H9 (cell line): ENCODE data around the gene RASL10A. TPM values are rescaled to one million over a fixed set of nuclear protein-coding genes. Genes with fewer than 3 reads are reported as not detected.
A peak's percentile ranks its signal among the peaks of the same experiment; 100 is the strongest.
"Not testable (repeated sequence)": the region's sequence is repeated elsewhere in the genome, so short reads cannot be mapped to it uniquely, and the experiment has no call there.

Experiments
- DNase-seq: peaks from one replicate; pipeline ENCODE4 v3.0.0-alpha.2; 2017
- H2AFZ ChIP-seq: one replicate; pipeline ENCODE4 v1.6.1; 2013; ENCODE audit warnings: mild to moderate bottlenecking, low read length, control low read depth, moderate library complexity
- H2AK5ac ChIP-seq: 2 replicates; pipeline ENCODE4 v1.6.1; 2013; ENCODE audit warnings: low read length, control low read depth, mixed read lengths; ENCODE audit not compliant: insufficient read length
- H2BK120ac ChIP-seq: one replicate; pipeline ENCODE4 v1.6.1; 2013; ENCODE audit warnings: low read depth, mild to moderate bottlenecking, low read length, control low read depth, inconsistent platforms; ENCODE audit not compliant: poor library complexity, severe bottlenecking
- H2BK12ac ChIP-seq: 2 replicates; pipeline ENCODE4 v1.6.1; 2013; ENCODE audit warnings: low read length, control low read depth, mixed read lengths, low read depth; ENCODE audit not compliant: insufficient read length
- H2BK15ac ChIP-seq: 2 replicates; pipeline ENCODE4 v1.6.1; 2013; ENCODE audit warnings: low read depth, low read length, control low read depth
- H2BK20ac ChIP-seq: one replicate; pipeline ENCODE4 v1.6.1; 2013; ENCODE audit warnings: low read depth, mild to moderate bottlenecking, low read length, control low read depth, inconsistent platforms; ENCODE audit not compliant: poor library complexity, severe bottlenecking
- H2BK5ac ChIP-seq: 2 replicates; pipeline ENCODE4 v1.6.1; 2013; ENCODE audit warnings: low read length, control low read depth, mixed read lengths; ENCODE audit not compliant: insufficient read length
- H3K14ac ChIP-seq: 2 replicates; pipeline ENCODE4 v1.6.1; 2013; ENCODE audit warnings: low read length, control low read depth; ENCODE audit not compliant: insufficient read depth
- H3K18ac ChIP-seq: 2 replicates; pipeline ENCODE4 v1.6.1; 2013; ENCODE audit warnings: low read depth, mild to moderate bottlenecking, mixed read lengths, low read length, control low read depth; ENCODE audit not compliant: insufficient read length
- H3K23ac ChIP-seq: 2 replicates; pipeline ENCODE4 v1.6.1; 2013; ENCODE audit warnings: low read length, control low read depth, mixed read lengths, low read depth; ENCODE audit not compliant: insufficient read length
- H3K23me2 ChIP-seq: 2 replicates; pipeline ENCODE4 v1.6.1; 2013; ENCODE audit warnings: low read depth, mild to moderate bottlenecking, mixed read lengths, low read length, control low read depth; ENCODE audit not compliant: insufficient read length, poor library complexity, severe bottlenecking
- H3K27ac ChIP-seq: 2 replicates; pipeline ENCODE4 v1.5.1; 2013; ENCODE audit warnings: low read length, control low read depth, mixed read lengths, low read depth; ENCODE audit not compliant: insufficient read length
- H3K27me3 ChIP-seq: 2 replicates; pipeline ENCODE4 v1.6.1; 2013; ENCODE audit warnings: low read length, control low read depth, inconsistent platforms; ENCODE audit not compliant: insufficient read depth
- H3K4ac ChIP-seq: 2 replicates; pipeline ENCODE4 v1.6.1; 2013; ENCODE audit warnings: low read depth, mild to moderate bottlenecking, control low read depth, inconsistent platforms, low read length, moderate library complexity
- H3K4me1 ChIP-seq: 2 replicates; pipeline ENCODE4 v1.6.1; 2013; ENCODE audit warnings: low read length, control low read depth, inconsistent platforms; ENCODE audit not compliant: insufficient read depth
- H3K4me2 ChIP-seq: 2 replicates; pipeline ENCODE4 v1.6.1; 2013; ENCODE audit warnings: low read length, control low read depth, mixed read lengths; ENCODE audit not compliant: insufficient read length, insufficient read depth
- H3K56ac ChIP-seq: 2 replicates; pipeline ENCODE4 v1.6.1; 2013; ENCODE audit warnings: low read depth, mild to moderate bottlenecking, mixed read lengths, low read length, control low read depth; ENCODE audit not compliant: insufficient read length
- H3K79me1 ChIP-seq: 2 replicates; pipeline ENCODE4 v1.6.1; 2013; ENCODE audit warnings: low read depth, mild to moderate bottlenecking, moderate library complexity, low read length, control low read depth, inconsistent platforms; ENCODE audit not compliant: insufficient read depth, poor library complexity, severe bottlenecking
- H3K79me2 ChIP-seq: 2 replicates; pipeline ENCODE4 v1.6.1; 2013; ENCODE audit warnings: low read length, control low read depth, inconsistent platforms; ENCODE audit not compliant: insufficient read depth
- H3K9ac ChIP-seq: 2 replicates; pipeline ENCODE4 v1.6.1; 2013; ENCODE audit warnings: low read length, control low read depth, mixed read lengths; ENCODE audit not compliant: insufficient read length; ENCODE audit errors: extremely low read depth
- H3K9me3 ChIP-seq: one replicate; pipeline ENCODE4 v1.6.1; 2013; ENCODE audit warnings: low read depth, low read length, inconsistent platforms; ENCODE audit not compliant: control insufficient read depth
- H3T11ph ChIP-seq: one replicate; pipeline ENCODE4 v1.6.1; 2013; ENCODE audit warnings: mild to moderate bottlenecking, low read length, control low read depth, inconsistent platforms
- H4K20me1 ChIP-seq: one replicate; pipeline ENCODE4 v1.6.1; 2013; ENCODE audit not compliant: control insufficient read depth, insufficient read length, insufficient read depth
- H4K5ac ChIP-seq: 2 replicates; pipeline ENCODE4 v1.6.1; 2013; ENCODE audit warnings: low read depth, mild to moderate bottlenecking, mixed read lengths, low read length, control low read depth; ENCODE audit not compliant: insufficient read length
- H4K8ac ChIP-seq: replicated peaks from 2 replicates; pipeline ENCODE4 v1.6.1; 2013; ENCODE audit warnings: low read length, control low read depth, mixed read lengths, low read depth; ENCODE audit not compliant: insufficient read length
- H4K91ac ChIP-seq: 2 replicates; pipeline ENCODE4 v1.6.1; 2013; ENCODE audit warnings: low read depth, mild to moderate bottlenecking, moderate library complexity, mixed read lengths, low read length, control low read depth; ENCODE audit not compliant: insufficient read length
- H3K27ac Mint-ChIP-seq, 3 experiments: 2 replicates in 2 of 3; 3 replicates in 1 of 3; pipeline ENCODE4 v1.8.0; 2020 to 2021; ENCODE audit warnings: mixed read lengths in 3 of 3, mild to moderate bottlenecking in 1 of 3, moderate library complexity in 1 of 3
- H3K27me3 Mint-ChIP-seq: 2 replicates; pipeline ENCODE4 v1.8.0; 2021; ENCODE audit warnings: low read depth, mild to moderate bottlenecking, moderate library complexity, mixed read lengths
- H3K36me3 Mint-ChIP-seq, 3 experiments: 2 replicates in 2 of 3; 3 replicates in 1 of 3; pipeline ENCODE4 v1.8.0; 2020 to 2021; ENCODE audit warnings: low read depth in 3 of 3, mixed read lengths in 3 of 3; ENCODE audit not compliant: insufficient read depth in 1 of 3
- H3K4me1 Mint-ChIP-seq, 2 experiments: 2 replicates each; pipeline ENCODE4 v1.8.0; 2020; ENCODE audit warnings: mixed read lengths in 2 of 2
- H3K4me3 Mint-ChIP-seq, 2 experiments: 2 replicates in 1 of 2; 3 replicates in 1 of 2; pipeline ENCODE4 v1.8.0; 2020 to 2021; ENCODE audit warnings: mild to moderate bottlenecking in 2 of 2, mixed read lengths in 2 of 2, moderate library complexity in 1 of 2
- H3K9me3 Mint-ChIP-seq, 2 experiments: 2 replicates in 1 of 2; 3 replicates in 1 of 2; pipeline ENCODE4 v1.8.0; 2020; ENCODE audit warnings: mild to moderate bottlenecking in 2 of 2, mixed read lengths in 2 of 2, moderate library complexity in 1 of 2
- WGBS: extraction: QIAGEN DNeasy Blood & Tissue Kit; methylation state at CpG from one replicate; pipeline ENCODE4 v1.1.7; 2013; ENCODE audit warnings: missing lambda C conversion rate, low lambda C conversion rate, mixed read lengths; ENCODE audit not compliant: insufficient read length; ENCODE audit errors: extremely low coverage; 5-methylcytosine and 5-hydroxymethylcytosine counted together
- total RNA-seq: library from RNA; stranded (reverse); gene quantifications from 2 replicates; pipeline ENCODE4 v1.2.1, GENCODE V29; 2021
- TF ChIP-seq, protein P1 (sequence below): fragments of 200-600 bp; sonication (generic); conservative IDR thresholded peaks from 3 replicates; pipeline ENCODE4 v1.8.0; 2021; ENCODE audit warnings: antibody characterized with exemption, mild to moderate bottlenecking

The RASL10A gene
- total RNA-seq, 1 experiment from 2014 or later, result 0.90 TPM

DNA sequence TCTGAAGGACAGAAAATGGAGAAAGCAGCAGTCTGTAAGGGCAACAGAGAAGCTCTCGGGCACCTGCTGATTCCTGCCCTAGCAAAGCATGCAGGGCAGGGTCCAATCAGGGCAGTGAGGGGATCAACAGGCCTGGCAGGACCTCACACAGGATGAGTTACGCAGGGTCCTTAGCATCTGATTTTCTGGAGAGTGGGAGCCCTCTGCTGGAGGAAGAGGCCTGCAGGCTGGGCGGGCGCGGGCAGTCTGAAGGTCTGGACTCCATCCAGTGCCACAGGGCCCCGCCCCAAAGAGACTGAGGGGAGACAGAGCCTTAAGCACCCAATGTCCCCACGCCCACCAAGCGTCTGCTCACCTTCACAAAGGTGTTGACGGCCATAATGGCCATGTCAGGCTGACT, 44.0 kb upstream of the RASL10A start:
- Histone ChIP-seq H3K14ac (no peak overlapping the region), H3K79me1 (no peaks in the 10 kb centered on the region), H4K91ac (no peak overlapping the region), H4K5ac (no peak overlapping the region), H3K4me1 (no peaks in the 10 kb centered on the region), H3K27me3 (no peaks in the 10 kb centered on the region), H3K9ac (no peak overlapping the region), H3K18ac (no peak overlapping the region), H2BK15ac (no peak overlapping the region), H2AK5ac (no peak overlapping the region), H3K79me2 (no peaks in the 10 kb centered on the region), H3K9me3 (no peaks in the 10 kb centered on the region), H4K20me1 (no peaks in the 10 kb centered on the region), H4K8ac (no peak overlapping the region), H2BK20ac (no peak overlapping the region), H3K56ac (no peak overlapping the region), H3K4ac (no peak overlapping the region), H2BK12ac (no peak overlapping the region), H2BK5ac (no peak overlapping the region), H3K23ac (no peak overlapping the region), H2AFZ (no peak overlapping the region), H2BK120ac (no peak overlapping the region), H3K23me2 (no peaks in the 10 kb centered on the region), H3K27ac (no peak overlapping the region), H3K4me2 (no peak overlapping the region), H3T11ph (no peak overlapping the region)
- TF ChIP-seq, protein P1, sequence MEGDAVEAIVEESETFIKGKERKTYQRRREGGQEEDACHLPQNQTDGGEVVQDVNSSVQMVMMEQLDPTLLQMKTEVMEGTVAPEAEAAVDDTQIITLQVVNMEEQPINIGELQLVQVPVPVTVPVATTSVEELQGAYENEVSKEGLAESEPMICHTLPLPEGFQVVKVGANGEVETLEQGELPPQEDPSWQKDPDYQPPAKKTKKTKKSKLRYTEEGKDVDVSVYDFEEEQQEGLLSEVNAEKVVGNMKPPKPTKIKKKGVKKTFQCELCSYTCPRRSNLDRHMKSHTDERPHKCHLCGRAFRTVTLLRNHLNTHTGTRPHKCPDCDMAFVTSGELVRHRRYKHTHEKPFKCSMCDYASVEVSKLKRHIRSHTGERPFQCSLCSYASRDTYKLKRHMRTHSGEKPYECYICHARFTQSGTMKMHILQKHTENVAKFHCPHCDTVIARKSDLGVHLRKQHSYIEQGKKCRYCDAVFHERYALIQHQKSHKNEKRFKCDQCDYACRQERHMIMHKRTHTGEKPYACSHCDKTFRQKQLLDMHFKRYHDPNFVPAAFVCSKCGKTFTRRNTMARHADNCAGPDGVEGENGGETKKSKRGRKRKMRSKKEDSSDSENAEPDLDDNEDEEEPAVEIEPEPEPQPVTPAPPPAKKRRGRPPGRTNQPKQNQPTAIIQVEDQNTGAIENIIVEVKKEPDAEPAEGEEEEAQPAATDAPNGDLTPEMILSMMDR, result peak; percentile 69
- Mint-ChIP-seq H3K36me3 (peaks cover 14 to 61% (median 28%) of the 10 kb centered on the region in 3 experiments; a peak in 6 of 7 replicates), H3K27ac (no peak overlapping the region; a peak in 1 of 7 replicates), H3K9me3 (no peaks in the 10 kb centered on the region), H3K4me1 (no peaks in the 10 kb centered on the region), H3K27me3 (no peaks in the 10 kb centered on the region), H3K4me3 (no peak overlapping the region)
- DNase-seq, result peak; percentile 69
- no CpG with 5 or more reads among the region's 9 CpGs for WGBS

GRCh38 chr22:29357193-29357890, 41.8 kb upstream of the RASL10A start:
- H3K36me3 Mint-ChIP-seq, result peaks cover 18 to 78% (median 45%) of the 10 kb centered on the region in 3 experiments; a peak in 6 of 7 replicates
- H3K18ac ChIP-seq, H3K23ac ChIP-seq, H3K27ac Mint-ChIP-seq, H3K4me2 ChIP-seq, H2BK5ac ChIP-seq, H2BK12ac ChIP-seq, H2BK120ac ChIP-seq, H3K4ac ChIP-seq, H3K56ac ChIP-seq, H3K9ac ChIP-seq, H3K27me3 Mint-ChIP-seq, H4K91ac ChIP-seq, H3K9me3 ChIP-seq, H3K9me3 Mint-ChIP-seq, H2BK15ac ChIP-seq, H3K27ac ChIP-seq, H4K20me1 ChIP-seq, H3K4me1 Mint-ChIP-seq, H3T11ph ChIP-seq, H3K4me1 ChIP-seq, H3K14ac ChIP-seq, H3K23me2 ChIP-seq, H2AK5ac ChIP-seq, H4K5ac ChIP-seq, DNase-seq, H4K8ac ChIP-seq, H3K79me2 ChIP-seq, H3K27me3 ChIP-seq, H3K4me3 Mint-ChIP-seq, H2BK20ac ChIP-seq, H3K79me1 ChIP-seq, H2AFZ ChIP-seq: not testable (repeated sequence)
- no CpG with 5 or more reads among the region's 12 CpGs for WGBS
